Measurements from ENCODE around the gene DPM2. TPM values are rescaled to one million over a fixed set of nuclear protein-coding genes. Genes with fewer than 3 reads are reported as not detected.

DPM2 gene
- total and polyA plus RNA-seq, 3 donors from 2014 or later = 33.5 to 46.6 (median 36.4) TPM

- Histone ChIP-seq H3K27me3 (no peaks in the 10 kb centered on the region), H3K4me3 (no peak overlapping the region), H3K9me3 (no peaks in the 10 kb centered on the region), H3K36me3 (ENCODE audit: low read depth, missing control alignments) (no peaks in the 10 kb centered on the region), H3K27ac (no peak overlapping the region), H3K4me1 (peaks cover 26% of the 10 kb centered on the region)
- DNase-seq = no peak
- WGBS, 2 donors = 93 to 97% methylated on average over 4 of the region's 4 CpGs
- intact Hi-C loops (cut with DNase I; ENCODE audit: low total_unique reads) = no loop called here
- TF ChIP-seq POLR2A (IDR thresholded peaks at IDR 0.05) = no peak
- TF ChIP-seq CTCF (IDR thresholded peaks at IDR 0.05) = no peak
These were observed 3.4 kb downstream of the DPM2 start for GRCh38 chr9:127934248-127934647.

GRCh38 chr9:127931092-127931881 lies 6.4 kb downstream of the DPM2 start:
- Histone ChIP-seq H3K27ac (no peak overlapping the region), H3K36me3 (ENCODE audit: low read depth, missing control alignments) (no peaks in the 10 kb centered on the region), H3K4me1 (peaks cover 23% of the 10 kb centered on the region), H3K9me3 (no peaks in the 10 kb centered on the region), H3K27me3 (no peaks in the 10 kb centered on the region), H3K4me3 (peak overlapping the region; percentile 31 to 57)
- no peak for DNase-seq
- no peak for TF ChIP-seq CTCF (IDR thresholded peaks at IDR 0.05)
- TF ChIP-seq POLR2A (IDR thresholded peaks at IDR 0.05) = no peak
- intact Hi-C loops (cut with DNase I; ENCODE audit: low total_unique reads) = no loop called here
- WGBS, 2 donors = 18 to 29% methylated on average over 18 of the region's 18 CpGs

- peak; percentile 88 for DNase-seq
- no peaks in the 10 kb centered on the region for H3K27me3 ChIP-seq
- no peak for TF ChIP-seq POLR2A (IDR thresholded peaks at IDR 0.05)
- no peak for TF ChIP-seq CTCF (IDR thresholded peaks at IDR 0.05)
- no peak within 1 kb of the TSS for H3K27ac ChIP-seq
- H3K4me1 ChIP-seq = peaks cover 24% of the 10 kb centered on the region
- WGBS, 2 donors = 1 to 5% methylated on average over 16 to 67 of the region's 70 CpGs
- intact Hi-C loops (cut with DNase I; ENCODE audit: low total_unique reads) = no loop called here
- no peaks in the 10 kb centered on the region for H3K36me3 ChIP-seq (ENCODE audit: low read depth, missing control alignments)
- H3K9me3 ChIP-seq = no peaks in the 10 kb centered on the region
- H3K4me3 ChIP-seq = peak within 1 kb of the TSS; percentile 31 to 57
These were observed 7.2 kb downstream of the DPM2 start, which contains the start of gene PIP5KL1 for GRCh38 chr9:127930231-127931091. PIP5KL1 (minus strand) TSS chr9:127930777; CDS start chr9:127930752, 25 bp downstream.

- Histone ChIP-seq H3K9me3 (no peaks in the 10 kb centered on the region), H3K27me3 (no peaks in the 10 kb centered on the region), H3K4me1 (peaks cover 24% of the 10 kb centered on the region), H3K4me3 (no peak overlapping the region), H3K27ac (no peak overlapping the region), H3K36me3 (ENCODE audit: low read depth, missing control alignments) (no peaks in the 10 kb centered on the region)
- DNase-seq = no peak
- WGBS, 2 donors = 72 to 100% methylated on average over 1 to 10 of the region's 10 CpGs
- intact Hi-C loops (cut with DNase I; ENCODE audit: low total_unique reads) = no loop called here
- TF ChIP-seq POLR2A (IDR thresholded peaks at IDR 0.05) (no peak), CTCF (IDR thresholded peaks at IDR 0.05) (no peak)
These were observed 8.1 kb downstream of the DPM2 start for GRCh38 chr9:127929625-127929979.
